CD4-positive, alpha-beta T cell treated with Interleukin-6 at 100 ng/mL for 8 hours (primary cell): ENCODE measurements around the gene PRPF39.
"Not testable (repeated sequence)": the region's sequence is repeated elsewhere in the genome, so short reads cannot be mapped to it uniquely, and the experiment has no call there.

Experiments
- DNase-seq: peaks from one replicate; pipeline ENCODE4 v3.0.0-alpha.2; 2020; ENCODE audit warnings: mixed read lengths, low spot score

PRPF39 gene

DNA sequence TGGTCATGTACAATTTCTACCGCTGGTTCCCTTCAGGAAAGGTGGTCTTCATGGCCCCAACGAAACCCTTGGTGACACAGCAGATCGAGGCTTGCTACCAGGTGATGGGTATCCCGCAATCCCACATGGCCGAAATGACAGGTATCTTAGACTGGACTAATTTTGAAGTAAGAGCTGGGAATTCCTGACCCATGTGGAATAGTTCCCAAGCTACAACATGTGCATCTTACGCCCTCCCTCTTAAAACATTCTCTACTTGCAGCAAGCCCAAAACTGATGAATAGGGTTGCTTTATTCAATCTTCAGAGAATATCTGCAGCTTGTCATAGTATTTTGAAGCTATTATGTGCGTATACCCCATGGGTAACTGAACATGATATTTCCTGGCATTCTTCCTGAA is 52.5 kb downstream of the PRPF39 start:
- DNase-seq, result no peak

DNA sequence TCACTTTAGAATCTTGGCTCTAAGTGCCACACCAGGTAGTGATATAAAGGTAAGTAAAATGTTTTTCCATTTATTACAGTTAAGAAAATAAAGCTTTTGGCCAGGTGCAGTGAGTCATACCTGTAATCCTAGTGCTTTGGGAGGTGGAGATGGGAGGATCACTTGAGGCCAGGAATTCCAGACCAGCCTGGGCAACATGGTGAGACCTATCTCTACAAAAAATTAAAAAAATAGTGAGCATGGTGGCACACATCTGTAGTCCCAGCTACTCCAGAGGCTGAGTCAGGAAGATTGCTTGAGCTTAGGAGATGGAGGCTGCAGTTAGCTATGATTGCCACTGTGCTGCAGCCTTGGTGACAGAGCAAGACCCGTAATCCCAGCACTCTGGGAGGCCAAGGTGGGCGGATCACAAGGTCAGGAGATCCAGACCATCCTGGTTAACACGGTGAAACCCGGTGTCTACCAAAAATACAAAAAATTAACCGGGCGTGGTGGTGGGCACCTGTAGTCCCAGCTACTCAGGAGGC is 56.8 kb downstream of the PRPF39 start:
- DNase-seq, result no peak

- DNase-seq, result not testable (repeated sequence)
Observed at GRCh38 chr14:45142083-45142482, 58.2 kb downstream of the PRPF39 start.

GRCh38 chr14:45144658-45145057 is 60.7 kb downstream of the PRPF39 start:
- no peak for DNase-seq

DNA sequence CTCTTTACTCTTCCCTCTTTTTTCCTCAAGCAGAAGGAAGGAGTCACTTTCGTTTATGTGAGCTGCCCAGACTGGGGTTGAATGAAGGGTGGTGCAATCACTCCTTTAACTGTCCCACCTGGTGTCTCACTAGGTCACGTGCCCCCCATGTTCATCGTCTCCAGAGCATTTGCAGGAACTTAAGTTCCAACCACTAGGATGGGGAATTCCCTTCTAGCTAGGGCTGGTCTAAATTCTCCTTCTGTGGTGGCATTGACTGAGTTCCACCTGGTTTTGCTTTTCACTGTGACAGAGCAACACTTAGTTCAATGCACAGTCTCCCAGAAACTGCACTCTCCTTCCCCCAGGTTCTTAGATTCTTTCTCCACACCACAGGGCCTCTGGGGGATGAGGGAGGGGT is 61.3 kb downstream of the PRPF39 start:
- DNase-seq, result no peak

GRCh38 chr14:45149602-45150001 is 65.7 kb downstream of the PRPF39 start:
- DNase-seq, result no peak

GRCh38 chr14:45150386-45150890 is 66.5 kb downstream of the PRPF39 start:
- no peak for DNase-seq

DNA sequence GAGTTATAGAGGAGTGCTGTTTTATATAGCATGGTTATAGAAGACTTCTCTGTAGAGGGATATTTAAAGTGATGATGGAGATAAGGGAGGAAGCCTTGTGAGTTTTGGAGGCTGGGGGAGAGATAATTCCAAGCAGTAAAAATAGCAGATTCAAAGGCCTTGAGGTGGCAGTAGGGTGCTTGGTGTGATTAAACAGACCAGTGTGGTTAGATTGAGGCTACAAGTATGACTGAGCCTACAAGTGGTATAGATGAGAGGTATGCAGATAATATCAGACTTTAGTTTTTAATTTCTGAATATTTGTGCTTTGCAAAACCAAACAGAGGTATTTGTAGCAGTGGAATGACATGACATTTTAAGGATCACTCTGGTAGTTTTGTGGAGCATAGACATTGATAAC is 72.2 kb downstream of the PRPF39 start:
- DNase-seq, result no peak
